HG03575 (cell line): Measurements from ENCODE around the gene SGPP2.

Experiments used
- ATAC-seq: cut with Tn5 transposase; IDR thresholded peaks from one replicate; pipeline ENCODE4 v1.9.1; 2021; ENCODE audit not compliant: unreplicated experiment, insufficient number of reproducible peaks, low FRiP score; ENCODE audit errors: extremely low read depth

SGPP2 gene

DNA sequence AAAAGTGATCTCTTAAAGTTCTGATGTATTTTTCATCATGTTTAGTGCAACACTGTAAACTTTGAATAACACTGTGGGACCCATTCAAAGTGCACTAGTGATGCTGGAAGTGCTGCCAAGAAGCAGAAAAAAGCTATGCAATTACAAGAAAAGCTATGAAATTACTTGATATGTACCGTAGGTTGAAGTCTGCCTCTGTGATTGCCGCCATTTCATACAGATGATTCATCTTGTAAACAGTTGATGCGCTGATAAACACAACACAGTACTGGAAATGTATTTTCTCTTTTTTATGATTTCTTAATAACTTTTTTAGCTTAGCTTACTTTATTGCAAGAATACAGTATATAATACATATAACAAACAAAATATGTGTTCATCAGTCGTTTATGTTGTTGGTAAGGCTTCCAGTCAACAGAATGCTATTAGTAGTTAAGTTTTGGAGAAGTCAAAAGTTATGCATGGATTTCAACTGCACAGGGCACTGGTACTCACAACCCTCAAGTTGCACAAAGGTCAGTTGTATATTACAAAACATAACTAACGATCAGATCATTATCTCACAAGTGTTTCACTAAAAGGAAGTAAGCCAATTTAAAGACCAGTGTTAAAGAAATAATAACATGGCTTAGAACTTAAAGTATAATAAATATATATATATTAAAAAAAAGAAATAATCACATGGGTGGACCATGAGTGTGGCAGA is 82.0 kb downstream of the SGPP2 start:
- no peak for ATAC-seq

DNA sequence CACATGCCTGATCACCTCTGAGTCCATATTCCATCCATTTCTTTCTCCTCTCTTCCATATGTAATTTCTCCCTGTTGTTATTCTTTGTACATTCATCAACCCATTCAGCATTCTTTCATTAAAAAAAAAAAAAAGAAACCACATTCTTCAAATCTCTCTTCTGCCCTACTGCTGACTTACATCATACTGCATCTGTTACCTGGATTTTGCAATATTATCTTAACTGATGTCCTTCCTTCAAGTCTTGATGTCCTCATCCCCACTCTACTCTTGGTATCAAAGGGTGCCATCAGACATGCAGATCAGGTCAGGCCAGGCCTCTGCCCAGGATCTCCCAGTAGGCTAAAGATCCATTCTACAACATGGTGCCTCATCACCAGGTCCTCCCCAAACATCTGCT is 90.6 kb downstream of the SGPP2 start:
- no peak for ATAC-seq

DNA sequence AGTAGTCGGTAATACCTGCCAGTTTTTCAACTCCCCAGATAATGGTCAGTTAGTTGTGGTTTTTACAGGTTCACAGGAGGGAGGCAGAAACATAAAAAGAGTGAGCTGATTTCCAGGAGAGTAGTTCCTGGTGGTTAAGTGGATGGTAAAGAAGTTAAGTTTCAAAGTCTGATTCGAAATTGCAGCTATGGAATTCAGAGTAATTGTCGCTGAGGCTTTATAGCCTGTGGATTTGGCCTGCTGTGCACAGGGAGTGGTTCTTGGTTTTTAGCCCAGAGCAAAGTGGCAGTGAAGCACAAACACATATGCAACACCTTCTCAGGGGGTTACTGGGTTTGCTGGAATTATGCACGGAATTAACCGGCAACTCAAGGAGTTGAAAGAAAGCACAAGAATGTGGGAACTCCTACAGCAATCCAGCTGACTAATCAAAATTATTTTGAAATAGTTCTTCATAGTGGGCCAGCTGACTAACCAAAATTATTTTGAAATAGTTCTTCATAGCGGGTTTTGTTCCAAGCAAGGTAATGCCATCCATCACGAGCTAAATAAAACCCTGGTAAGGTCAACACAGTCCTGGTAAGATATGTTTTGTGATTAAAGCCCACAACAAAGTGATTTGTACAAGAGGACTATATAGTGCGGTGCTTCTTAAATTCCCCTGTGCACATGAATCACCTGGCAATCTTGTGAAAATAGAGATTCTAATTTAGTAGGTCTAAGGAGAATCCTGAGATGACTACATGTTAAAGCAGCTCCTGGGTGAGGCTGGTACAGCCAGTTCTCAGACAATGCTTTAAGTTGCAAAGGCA is 94.4 kb downstream of the SGPP2 start:
- ATAC-seq: no peak

DNA sequence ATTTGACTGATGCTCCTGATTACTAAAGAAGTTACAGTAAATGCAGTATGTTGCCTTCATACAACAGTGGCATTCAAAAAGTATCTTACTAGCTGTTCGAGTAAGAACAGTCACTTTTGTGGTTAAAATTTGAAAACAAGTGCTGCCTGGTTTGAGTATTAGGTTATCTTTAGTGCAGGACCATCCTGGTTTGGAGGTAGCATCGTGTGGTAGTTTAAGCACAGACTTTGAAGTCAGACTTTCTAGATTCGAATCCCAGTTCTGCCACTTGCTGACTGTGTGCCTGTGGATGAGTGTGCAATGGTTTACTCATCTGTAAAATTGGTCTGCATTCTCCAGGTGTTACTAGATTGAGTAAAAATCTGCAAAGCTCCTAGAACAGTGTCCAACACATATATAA is 96.8 kb downstream of the SGPP2 start:
- ATAC-seq: peak; percentile 84

DNA sequence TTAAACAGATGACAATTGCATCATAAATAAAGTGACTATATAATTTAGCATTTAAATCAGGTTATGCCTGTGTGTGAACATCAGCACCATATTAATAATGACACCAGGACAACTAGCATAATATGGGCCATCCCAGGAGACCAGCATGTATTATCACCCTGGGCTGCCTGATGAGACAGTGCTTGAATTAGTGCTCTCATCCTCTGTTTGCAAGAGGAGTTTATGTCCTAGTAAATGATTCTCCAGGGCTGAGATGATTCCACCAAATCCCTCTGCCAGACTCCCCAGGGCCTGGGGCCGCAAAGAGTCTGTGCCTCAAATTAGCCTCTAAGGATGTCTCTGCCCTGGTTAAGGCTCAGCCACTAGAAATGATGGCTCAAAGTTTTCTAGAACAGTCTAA is 97.7 kb downstream of the SGPP2 start:
- no peak for ATAC-seq

DNA sequence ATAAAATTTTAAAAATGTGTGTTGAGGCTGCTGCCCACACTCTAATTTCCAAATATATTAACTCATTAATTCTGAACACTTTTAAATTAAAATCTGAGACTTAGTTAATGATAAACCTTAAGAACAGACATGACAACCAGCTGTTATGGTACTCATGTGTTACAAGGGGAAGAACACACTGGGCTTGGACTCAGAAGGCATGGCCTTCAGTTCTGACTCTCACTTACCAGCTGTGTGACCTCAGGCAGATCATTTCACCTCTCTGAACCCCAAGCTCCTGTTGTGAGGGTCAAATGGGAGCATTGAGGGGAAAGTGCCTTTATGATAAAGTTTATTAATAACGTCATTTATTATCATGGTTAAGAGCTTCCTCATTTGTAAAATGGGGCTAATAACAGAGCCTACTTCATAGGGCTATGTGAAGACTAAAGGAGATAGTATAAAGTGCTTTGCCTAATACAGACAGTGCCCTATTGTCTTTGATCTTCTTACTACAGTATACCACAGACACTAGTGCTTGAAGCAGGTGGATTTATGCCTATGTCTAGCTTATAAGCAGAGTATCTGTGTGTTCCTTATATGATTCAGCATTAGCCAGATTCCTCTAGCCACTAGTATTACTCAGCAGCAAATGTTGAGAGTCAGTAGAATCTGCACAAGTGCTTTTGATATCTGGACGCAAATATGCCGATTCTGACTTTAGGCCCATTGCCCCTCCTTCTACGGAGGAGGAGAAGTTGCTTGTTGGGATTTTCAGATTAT is 99.6 kb downstream of the SGPP2 start:
- no peak for ATAC-seq

DNA sequence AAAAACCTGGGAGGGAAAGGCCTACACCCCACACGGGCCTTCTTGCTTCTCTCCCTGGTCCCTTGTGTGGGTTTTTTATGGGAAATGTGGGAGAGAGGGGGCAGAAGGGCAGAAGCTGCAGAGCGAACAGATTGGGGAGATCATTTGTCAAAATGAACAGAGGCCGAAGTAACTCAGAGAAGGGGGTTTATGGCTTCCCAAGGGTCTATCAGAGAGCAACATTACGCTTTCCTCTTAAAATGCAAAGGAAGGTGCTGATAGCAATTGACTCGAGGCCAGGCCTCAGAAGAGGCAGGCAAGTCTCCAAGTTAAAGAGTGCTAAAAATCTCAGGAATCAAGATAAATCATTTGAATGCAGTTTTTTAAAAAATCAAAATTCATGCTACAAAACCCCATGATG is 101.5 kb downstream of the SGPP2 start:
- ATAC-seq: no peak

DNA sequence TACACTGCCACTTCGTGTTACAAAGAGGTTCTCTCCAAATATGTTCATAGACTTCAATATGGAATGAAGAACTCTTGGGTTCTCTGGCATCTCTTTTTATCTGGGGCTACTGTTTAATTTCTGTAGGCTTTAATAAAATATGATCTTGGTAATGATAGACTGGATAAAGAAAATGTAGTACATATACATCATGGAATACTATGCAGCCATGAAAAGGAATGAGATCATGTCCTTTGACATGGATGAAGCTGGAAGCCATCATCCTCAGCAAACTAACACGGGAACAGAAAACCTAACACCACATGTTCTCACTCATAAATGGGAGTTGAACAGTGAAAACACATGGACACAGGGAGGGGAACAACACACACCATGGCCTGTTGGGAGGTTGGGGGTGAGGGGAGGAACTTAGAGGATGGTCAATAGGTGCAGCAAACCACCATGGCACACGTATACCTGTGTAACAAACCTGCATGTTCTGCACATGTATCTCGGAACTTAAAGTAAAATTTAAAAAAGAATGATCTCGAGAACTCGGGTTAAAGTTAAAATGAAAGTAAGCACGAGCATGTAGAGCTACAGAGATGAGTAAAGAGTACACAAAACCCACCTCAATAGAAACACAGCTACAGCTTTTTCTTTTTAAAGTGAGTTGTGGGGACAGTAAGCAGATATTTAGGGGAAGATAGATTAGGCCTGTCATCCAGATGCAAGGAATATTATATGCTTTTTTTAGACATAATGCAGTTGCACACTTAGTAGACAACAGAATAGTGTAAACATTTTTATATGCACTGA is 102.3 kb downstream of the SGPP2 start:
- no peak for ATAC-seq

DNA sequence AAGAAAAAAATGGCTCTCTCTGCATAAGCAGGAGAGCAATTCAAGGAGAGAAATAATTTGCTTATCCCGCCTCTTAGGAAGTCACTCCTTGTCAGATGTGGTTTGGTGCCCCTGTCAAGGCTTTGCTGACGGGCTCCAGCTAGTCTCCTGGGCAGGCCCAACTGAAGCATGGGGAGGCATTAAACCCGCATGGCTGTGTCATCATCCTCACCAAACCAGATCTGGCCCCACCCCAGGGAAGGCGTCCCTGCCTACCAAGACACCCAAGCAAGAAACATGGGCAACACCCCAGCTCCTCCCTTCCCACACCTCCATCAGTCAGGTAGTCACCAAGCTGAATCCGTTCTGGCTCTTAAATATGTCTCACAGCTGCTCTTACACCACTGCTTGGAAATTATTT is 108.0 kb downstream of the SGPP2 start:
- no peak for ATAC-seq

DNA sequence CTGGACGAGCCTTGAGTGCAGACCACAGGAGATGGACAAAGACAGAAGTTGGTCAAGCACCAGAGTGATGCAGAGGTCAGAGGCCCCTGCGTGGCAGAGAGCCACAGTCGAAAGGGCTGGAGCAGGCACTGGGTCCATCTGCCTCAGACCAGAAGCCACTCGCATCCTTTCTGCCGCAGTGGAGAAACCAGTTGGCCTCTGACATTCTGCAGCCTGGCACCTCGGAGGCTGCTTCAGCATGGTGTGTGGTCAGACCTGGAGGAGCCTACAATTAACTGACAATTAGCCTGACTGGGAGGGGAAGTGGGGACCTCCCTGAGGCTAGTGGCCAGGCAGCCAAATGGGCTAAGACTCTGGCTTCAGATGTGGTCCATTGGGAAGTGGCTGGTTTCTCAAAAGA is 111.1 kb downstream of the SGPP2 start:
- no peak for ATAC-seq

DNA sequence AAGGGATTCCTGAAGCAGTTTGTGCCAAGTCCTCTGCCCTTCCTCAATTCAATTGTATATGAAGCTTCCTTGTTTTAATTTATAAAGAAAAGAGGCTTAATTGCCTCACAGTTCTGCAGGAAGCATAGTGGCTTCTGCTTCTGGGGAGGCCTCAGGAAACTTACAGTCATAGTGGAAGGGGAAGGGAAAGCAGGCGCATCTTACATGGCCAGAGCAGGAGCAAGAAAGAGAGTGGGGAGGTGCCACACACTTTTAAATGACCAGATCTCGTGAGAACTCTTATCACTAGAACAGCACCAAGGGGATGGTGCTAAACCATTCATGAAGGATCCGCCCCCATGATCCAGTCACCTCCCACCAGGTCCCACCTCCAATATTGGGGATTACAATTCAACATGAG is 114.2 kb downstream of the SGPP2 start:
- ATAC-seq: no peak

DNA sequence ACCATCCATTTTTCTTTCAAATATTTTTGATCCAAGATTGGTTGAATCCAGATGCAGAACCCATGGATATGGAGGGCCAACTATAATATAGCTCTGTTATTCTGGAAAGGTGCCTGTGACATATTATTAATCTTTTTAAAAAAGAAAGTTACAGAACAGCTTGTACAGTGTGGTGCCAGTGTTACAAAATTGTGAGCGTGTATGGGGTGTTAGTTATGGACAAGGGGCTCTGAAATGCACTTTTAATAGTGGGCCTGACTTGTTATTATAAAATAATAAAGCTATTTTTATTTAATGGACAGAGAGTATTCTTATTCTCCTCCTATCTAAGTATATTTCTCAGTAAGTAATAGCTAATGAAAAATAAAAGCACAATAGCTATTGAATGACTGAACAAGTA is 120.3 kb downstream of the SGPP2 start:
- ATAC-seq: no peak

DNA sequence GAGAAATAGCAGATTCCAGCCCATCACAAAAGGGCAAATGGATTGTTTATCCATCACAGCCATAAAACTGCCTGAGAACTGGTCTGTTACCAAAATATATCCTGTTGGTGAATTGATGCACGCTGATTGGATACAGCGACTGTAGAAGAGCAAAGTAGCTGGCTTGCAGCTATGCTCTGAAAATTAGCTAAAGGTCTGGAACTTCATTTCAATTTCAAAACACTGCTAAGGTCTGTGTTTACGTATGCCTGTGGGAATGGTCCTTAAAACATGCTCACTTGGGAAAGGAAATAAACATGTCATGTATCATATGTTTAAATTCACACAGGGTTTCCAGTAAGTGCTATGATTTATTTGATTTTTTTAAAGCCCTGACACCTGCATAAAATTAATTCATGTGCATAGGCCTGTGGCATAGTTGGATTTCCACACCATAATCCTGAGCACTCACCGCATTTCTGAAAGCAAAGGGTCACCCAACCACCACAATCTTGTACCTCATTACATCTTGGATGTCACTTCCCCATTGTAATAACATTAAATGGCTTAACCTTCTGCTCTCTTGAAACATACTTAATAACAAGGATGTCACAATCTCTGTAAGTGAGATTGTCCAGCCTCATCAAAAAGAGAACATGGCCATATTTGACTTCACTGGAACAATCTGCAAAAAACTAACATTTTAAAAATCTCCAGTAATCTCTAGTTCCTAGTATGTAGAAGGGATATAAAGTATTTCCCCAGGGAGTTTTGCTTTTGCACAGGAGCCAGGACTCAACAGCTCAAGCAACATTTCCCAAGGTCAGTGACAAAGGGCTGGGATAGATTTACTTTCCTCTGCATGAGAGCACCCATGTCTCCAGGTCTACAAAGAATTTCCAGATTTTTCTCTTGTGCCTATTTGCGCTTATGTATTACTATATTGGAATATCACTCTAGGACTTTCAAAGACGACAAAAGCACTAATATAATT is 121.8 kb downstream of the SGPP2 start:
- ATAC-seq: no peak

DNA sequence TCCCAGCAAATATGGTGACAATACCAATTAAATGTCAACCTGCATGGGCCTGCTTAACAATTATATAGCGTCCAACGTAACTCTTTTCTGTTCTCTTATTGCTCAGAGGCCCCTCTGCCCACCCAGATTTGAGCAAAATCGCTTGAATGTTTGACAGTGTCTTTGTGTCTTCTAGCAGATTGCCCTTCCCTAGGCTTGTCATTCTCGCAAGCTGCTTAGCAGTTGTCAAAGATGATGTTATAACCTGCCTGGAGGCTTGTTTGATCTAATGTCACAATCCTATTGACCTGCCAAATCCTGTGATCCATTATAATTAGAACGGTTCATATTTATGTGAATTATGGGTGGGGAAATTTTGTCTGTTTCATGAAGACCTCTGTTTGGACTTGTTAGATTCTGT is 122.7 kb downstream of the SGPP2 start:
- no peak for ATAC-seq

DNA sequence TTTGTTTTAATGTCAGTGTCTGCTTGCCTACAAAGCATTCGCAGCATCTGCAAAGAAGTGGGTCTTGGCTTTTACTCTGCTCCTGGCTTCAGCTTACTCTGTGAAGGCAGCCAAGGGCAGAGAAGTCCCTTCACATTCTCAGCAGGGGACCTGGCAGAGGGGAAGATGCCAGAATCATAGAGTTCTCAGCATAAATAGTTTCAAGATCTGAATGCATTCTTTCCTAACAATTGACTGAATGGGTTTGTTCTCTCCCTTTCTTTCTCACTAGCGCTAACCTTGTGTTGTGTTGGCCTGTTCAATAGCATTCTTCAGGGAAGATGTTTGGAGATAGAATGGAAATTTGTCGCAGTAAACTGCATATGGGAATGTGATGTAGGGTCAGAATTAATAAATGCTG is 124.6 kb downstream of the SGPP2 start:
- no peak for ATAC-seq

DNA sequence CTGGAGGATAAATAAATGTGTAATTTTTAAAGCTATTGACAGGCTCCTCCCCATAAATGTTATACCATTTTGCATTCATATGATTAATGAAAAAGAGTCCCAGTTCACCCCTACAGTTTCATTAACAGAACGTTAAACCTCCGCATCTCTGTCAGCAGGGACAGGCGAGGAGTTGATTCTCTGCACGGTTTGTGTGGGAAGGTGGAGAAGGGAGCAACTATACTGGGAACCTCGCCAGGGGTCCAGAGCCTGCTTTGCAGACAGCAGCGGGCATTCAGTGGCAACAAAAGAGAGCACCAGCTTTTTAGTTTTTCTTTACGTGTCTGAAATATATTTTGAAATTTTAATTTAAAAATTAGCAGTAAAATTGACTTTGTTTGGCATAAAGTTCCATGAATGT is 130.2 kb downstream of the SGPP2 start:
- no peak for ATAC-seq

DNA sequence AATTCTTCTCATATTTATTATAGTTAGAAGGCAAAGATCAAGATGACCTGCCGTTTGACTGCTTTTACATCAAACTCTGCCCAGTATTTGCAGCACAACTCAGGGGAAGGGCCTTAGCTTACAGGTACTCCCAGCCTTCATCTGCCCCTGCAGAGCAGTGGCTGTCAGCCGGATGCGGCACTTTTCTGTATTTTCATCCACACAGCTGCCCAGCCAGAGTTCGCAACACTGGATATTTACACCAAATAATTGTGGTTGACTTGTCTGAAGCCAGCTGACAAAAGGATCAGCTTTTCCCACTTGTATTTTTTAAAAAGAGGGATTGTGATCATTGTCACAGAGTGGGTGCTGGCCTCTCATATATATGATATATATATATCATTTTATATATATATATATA is 136.8 kb downstream of the SGPP2 start:
- ATAC-seq: no peak
